GM13977 (cell line): Measurements from ENCODE around the gene UNC119B.

Source experiments
- DNase-seq: peaks from one replicate; pipeline ENCODE4 v3.0.0; 2012; ENCODE audit warnings: low spot score
- CTCF ChIP-seq: IDR thresholded peaks from 2 replicates; pipeline ENCODE4 v1.5.1; 2012; ENCODE audit warnings: mild to moderate bottlenecking, control low read depth; ENCODE audit not compliant: insufficient read depth; ENCODE audit errors: extremely low read depth, missing control alignments
- in situ Hi-C: fragments of 300-500 bp; cut with MboI; formaldehyde crosslinking; loops from one replicate; pipeline ENCODE4 v1.12.0; 2022; ENCODE audit warnings: low sequenced_read_pairs, low pct_unique_long_range_greater_than_20kb, mixed read lengths, inconsistent platforms; ENCODE audit not compliant: unreplicated experiment

Gene UNC119B

GRCh38 chr12:120688527-120689071 is 21.7 kb upstream of the UNC119B start:
- TF ChIP-seq CTCF = no peak
- in situ Hi-C loops = no loop called here
- no peak for DNase-seq

- DNase-seq = no peak
- TF ChIP-seq CTCF = no peak
- in situ Hi-C loops = no loop called here
Observed at GRCh38 chr12:120689397-120690082, 20.7 kb upstream of the UNC119B start.

- DNase-seq = no peak
- no peak for TF ChIP-seq CTCF
- in situ Hi-C loops = no loop called here
Observed at GRCh38 chr12:120690083-120690450, 20.2 kb upstream of the UNC119B start.

- in situ Hi-C loops = no loop called here
- TF ChIP-seq CTCF = no peak
- DNase-seq = no peak
Observed at GRCh38 chr12:120690978-120691377, 19.3 kb upstream of the UNC119B start.

- in situ Hi-C loops = no loop called here
- no peak for TF ChIP-seq CTCF
- DNase-seq = no peak
Observed at GRCh38 chr12:120692524-120693033, 17.7 kb upstream of the UNC119B start.

- in situ Hi-C loops = no loop called here
- no peak for DNase-seq
- TF ChIP-seq CTCF = no peak
Observed at GRCh38 chr12:120693848-120694247, 16.4 kb upstream of the UNC119B start.

- DNase-seq = no peak
- in situ Hi-C loops = no loop called here
- no peak for TF ChIP-seq CTCF
Observed at GRCh38 chr12:120696626-120697025, 13.6 kb upstream of the UNC119B start.
